HG03571 (cell line): Measurements from ENCODE around the gene GNAQ.

Experiments used
- ATAC-seq: cut with Tn5 transposase; IDR thresholded peaks from one replicate; pipeline ENCODE4 v1.9.1; 2021; ENCODE audit not compliant: unreplicated experiment

GNAQ gene

GRCh38 chr9:78004478-78005229 is 27.0 kb downstream of the GNAQ start:
- no peak for ATAC-seq

- ATAC-seq, result no peak
Observed at GRCh38 chr9:78003730-78004129, 27.9 kb downstream of the GNAQ start.

GRCh38 chr9:78001946-78002731 is 29.5 kb downstream of the GNAQ start:
- ATAC-seq, result no peak

GRCh38 chr9:78000221-78000620 is 31.4 kb downstream of the GNAQ start:
- ATAC-seq, result no peak

GRCh38 chr9:77999231-77999631 is 32.4 kb downstream of the GNAQ start:
- no peak for ATAC-seq

- ATAC-seq, result no peak
Observed at GRCh38 chr9:77997611-77998284, 33.9 kb downstream of the GNAQ start.

- ATAC-seq, result no peak
Observed at GRCh38 chr9:77996696-77997095, 34.9 kb downstream of the GNAQ start.

GRCh38 chr9:77991191-77991590 is 40.4 kb downstream of the GNAQ start:
- no peak for ATAC-seq

- no peak for ATAC-seq
Observed at GRCh38 chr9:77989909-77990308, 41.7 kb downstream of the GNAQ start.

- ATAC-seq, result no peak
Observed at GRCh38 chr9:77989458-77989857, 42.2 kb downstream of the GNAQ start.

- ATAC-seq, result no peak
Observed at GRCh38 chr9:77988630-77989029, 43.0 kb downstream of the GNAQ start.

- ATAC-seq, result no peak
Observed at GRCh38 chr9:77987880-77988525, 43.6 kb downstream of the GNAQ start.

- ATAC-seq, result no peak
Observed at GRCh38 chr9:77987081-77987656, 44.4 kb downstream of the GNAQ start.

GRCh38 chr9:77985996-77986395 is 45.6 kb downstream of the GNAQ start:
- no peak for ATAC-seq

- ATAC-seq, result no peak
Observed at GRCh38 chr9:77983320-77983662, 48.3 kb downstream of the GNAQ start.

- no peak for ATAC-seq
Observed at GRCh38 chr9:77982581-77983319, 48.9 kb downstream of the GNAQ start.

- no peak for ATAC-seq
Observed at GRCh38 chr9:77981907-77982306, 49.7 kb downstream of the GNAQ start.

- no peak for ATAC-seq
Observed at GRCh38 chr9:77981332-77981731, 50.3 kb downstream of the GNAQ start.

- ATAC-seq, result no peak
Observed at GRCh38 chr9:77980622-77981021, 51.0 kb downstream of the GNAQ start.

GRCh38 chr9:77978086-77978781 is 53.4 kb downstream of the GNAQ start:
- ATAC-seq, result no peak
